CD14-positive monocyte (primary cell): Measurements from ENCODE around the gene CTSV. TPM values are rescaled to one million over a fixed set of nuclear protein-coding genes. Genes with fewer than 3 reads are reported as not detected.
A peak's percentile ranks its signal among the peaks of the same experiment; 100 is the strongest.
"Not testable (repeated sequence)": the region's sequence is repeated elsewhere in the genome, so short reads cannot be mapped to it uniquely, and the experiment has no call there.

Source experiments
- DNase-seq, 3 donors: peaks; one replicate each; pipeline ENCODE4 v3.0.0-alpha.2; 2011 to 2022
- H2AFZ ChIP-seq: 2 replicates; pipeline ENCODE4 v1.6.0; 2012; ENCODE audit warnings: mild to moderate bottlenecking, low read depth, low read length, inconsistent platforms; ENCODE audit not compliant: insufficient read depth, poor library complexity, severe bottlenecking
- H3K27ac ChIP-seq, 2 donors: 1 replicate in 1 of 2; 2 replicates in 1 of 2; pipeline ENCODE4 v1.5.1; 2012 to 2013; ENCODE audit warnings: low read length in 2 of 2, control low read depth in 1 of 2, inconsistent platforms in 1 of 2, low read depth in 1 of 2, mild to moderate bottlenecking in 1 of 2
- H3K27me3 ChIP-seq, 2 donors: one replicate each; pipeline versions ENCODE4 v1.6.0 to v1.6.1; 2011 to 2013; ENCODE audit warnings: low read length in 2 of 2; ENCODE audit not compliant: control insufficient read depth in 2 of 2, insufficient read depth in 2 of 2
- H3K36me3 ChIP-seq, 2 donors: replicated peaks in 1 of 2; 1 replicate in 1 of 2; 2 replicates in 1 of 2; pipeline versions ENCODE4 v1.5.1 to v1.6.1; 2012 to 2013; ENCODE audit warnings: low read length in 2 of 2, control low read depth in 1 of 2, inconsistent platforms in 1 of 2, mild to moderate bottlenecking in 1 of 2; ENCODE audit not compliant: insufficient read depth in 2 of 2, control insufficient read depth in 1 of 2
- H3K4me1 ChIP-seq, 2 donors: 1 replicate in 1 of 2; 2 replicates in 1 of 2; pipeline versions ENCODE4 v1.5.1 to v1.6.1; 2012 to 2013; ENCODE audit warnings: low read length in 2 of 2, control low read depth in 1 of 2, inconsistent platforms in 1 of 2, mild to moderate bottlenecking in 1 of 2, moderate library complexity in 1 of 2; ENCODE audit not compliant: insufficient read depth in 2 of 2, control insufficient read depth in 1 of 2
- H3K4me2 ChIP-seq: replicated peaks from 2 replicates; pipeline ENCODE3; 2012; ENCODE audit warnings: low read length, moderate library complexity, mild to moderate bottlenecking; ENCODE audit not compliant: poor library complexity, severe bottlenecking; ENCODE audit errors: extremely low read depth
- H3K4me3 ChIP-seq, 3 experiments: fragments of 200-600 bp in 1 of 3; sonication (generic) in 1 of 3; replicated peaks in 1 of 3; 1 replicate in 2 of 3; 2 replicates in 1 of 3; pipeline ENCODE4 v1.5.1; 2011 to 2013; ENCODE audit warnings: low read length in 3 of 3, mild to moderate bottlenecking in 3 of 3, control low read depth in 2 of 3, low read depth in 2 of 3, inconsistent platforms in 1 of 3, moderate library complexity in 1 of 3
- H3K79me2 ChIP-seq: 2 replicates; pipeline ENCODE4 v1.6.0; 2012; ENCODE audit warnings: mild to moderate bottlenecking, control low read depth, inconsistent platforms, low read length, moderate library complexity; ENCODE audit not compliant: insufficient read depth
- H3K9ac ChIP-seq: 2 replicates; pipeline ENCODE4 v1.6.0; 2017; ENCODE audit warnings: low read length, mild to moderate bottlenecking; ENCODE audit not compliant: insufficient read depth, poor library complexity, severe bottlenecking
- H3K9me3 ChIP-seq, 2 donors: replicated peaks in 1 of 2; 1 replicate in 1 of 2; 2 replicates in 1 of 2; pipeline versions ENCODE4 v1.5.1 to v1.6.1; 2012 to 2013; ENCODE audit warnings: low read length in 2 of 2, control low read depth in 1 of 2; ENCODE audit not compliant: control insufficient read depth in 1 of 2, insufficient read depth in 1 of 2
- H4K20me1 ChIP-seq: 2 replicates; pipeline ENCODE4 v1.6.0; 2012; ENCODE audit warnings: mild to moderate bottlenecking, low read length, control low read depth, moderate library complexity; ENCODE audit not compliant: insufficient read depth
- H3K27ac Mint-ChIP-seq, 7 donors: one replicate each; pipeline ENCODE4 v1.8.0; 2020; ENCODE audit warnings: mild to moderate bottlenecking in 7 of 7, mixed read lengths in 7 of 7, moderate library complexity in 6 of 7, inconsistent platforms in 2 of 7
- H3K27me3 Mint-ChIP-seq, 3 donors: one replicate each; pipeline ENCODE4 v1.8.0; 2021 to 2022; ENCODE audit warnings: low read depth in 3 of 3, mild to moderate bottlenecking in 3 of 3, mixed read lengths in 3 of 3, moderate library complexity in 3 of 3, inconsistent platforms in 1 of 3
- H3K36me3 Mint-ChIP-seq, 2 donors: one replicate each; pipeline ENCODE4 v1.8.0; 2020; ENCODE audit warnings: mixed read lengths in 2 of 2, inconsistent platforms in 1 of 2, mild to moderate bottlenecking in 1 of 2
- H3K4me1 Mint-ChIP-seq: one replicate; pipeline ENCODE4 v1.8.0; 2020; ENCODE audit warnings: mild to moderate bottlenecking, mixed read lengths
- H3K4me3 Mint-ChIP-seq, 2 donors: one replicate each; pipeline ENCODE4 v1.8.0; 2020; ENCODE audit warnings: mild to moderate bottlenecking in 2 of 2, mixed read lengths in 2 of 2, moderate library complexity in 1 of 2
- H3K9me3 Mint-ChIP-seq, 7 donors: one replicate each; pipeline ENCODE4 v1.8.0; 2020 to 2022; ENCODE audit warnings: mixed read lengths in 7 of 7, mild to moderate bottlenecking in 6 of 7, moderate library complexity in 6 of 7, inconsistent platforms in 2 of 7
- WGBS: methylation state at CpG from one replicate; pipeline ENCODE4 v1.1.5; 2013; ENCODE audit warnings: missing lambda C conversion rate; ENCODE audit not compliant: insufficient coverage; 5-methylcytosine and 5-hydroxymethylcytosine counted together
- intact Hi-C, 2 donors: fragments of 100-400 bp; cut with micrococcal nuclease; formaldehyde crosslinking; loops; one replicate each; pipeline versions ENCODE4 v1.15.0 to v1.15.1; 2023
- polyA plus RNA-seq, 3 donors: library from polyadenylated mRNA; depleted of rRNA in 1 of 3; unstranded in 2 of 3; stranded (reverse) in 1 of 3; fragments of 300-500 nt in 2 of 3; fragments of >200 nt in 1 of 3; fragmentation: Illumina TruSeq in 2 of 3; gene quantifications; 1 replicate in 2 of 3; 2 replicates in 1 of 3; pipeline ENCODE4 v1.2.3, GENCODE V29; 2012 to 2021

CTSV gene
- polyA plus RNA-seq, 3 donors, result 0.04 TPM; not detected in 2

DNA sequence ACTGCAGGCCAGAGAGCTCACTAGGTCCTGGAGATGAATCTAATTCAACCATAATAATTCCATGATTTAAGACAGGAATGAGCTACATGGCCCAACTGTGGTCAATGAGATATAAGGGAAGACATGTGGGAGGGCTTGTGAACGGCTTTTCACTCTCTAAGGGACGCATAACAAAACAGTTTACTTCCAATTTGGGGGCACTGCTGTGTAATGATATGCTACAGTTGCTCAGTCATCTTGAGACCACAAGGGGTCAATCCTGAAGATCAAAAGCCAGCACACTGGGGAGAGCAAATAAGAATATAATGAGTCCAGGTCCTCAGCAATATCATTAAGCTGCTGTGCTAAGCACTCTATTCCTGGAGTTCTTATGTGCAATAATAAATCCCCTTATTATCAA, 46.6 kb downstream of the CTSV start:
- H3K9me3 Mint-ChIP-seq, H3K4me3 ChIP-seq, intact Hi-C loops, H3K4me1 ChIP-seq, H2AFZ ChIP-seq, H3K36me3 Mint-ChIP-seq, H3K9me3 ChIP-seq, H3K4me3 Mint-ChIP-seq, H3K27me3 ChIP-seq, H3K9ac ChIP-seq, H3K4me2 ChIP-seq, H3K36me3 ChIP-seq, H3K27me3 Mint-ChIP-seq, H3K27ac ChIP-seq, DNase-seq: not testable (repeated sequence)
- H3K79me2 ChIP-seq, result peaks cover 68% of the 10 kb centered on the region
- Mint-ChIP-seq H3K4me1 (peaks cover 12% of the 10 kb centered on the region), H3K27ac (peak overlapping the region in 1 of 7 donors; percentile 37)
- peaks cover 48% of the 10 kb centered on the region for H4K20me1 ChIP-seq
- no CpG with 5 or more reads among the region's 2 CpGs for WGBS

GRCh38 chr9:96989747-96990318, 49.1 kb downstream of the CTSV start:
- H3K36me3 Mint-ChIP-seq, H3K4me1 ChIP-seq, H3K36me3 ChIP-seq, H3K4me3 Mint-ChIP-seq, H2AFZ ChIP-seq, H3K9me3 Mint-ChIP-seq, H3K4me1 Mint-ChIP-seq, H3K9ac ChIP-seq, H3K27me3 Mint-ChIP-seq, intact Hi-C loops, H3K27me3 ChIP-seq, H3K27ac ChIP-seq, H3K4me2 ChIP-seq, DNase-seq, H3K4me3 ChIP-seq, H3K9me3 ChIP-seq: not testable (repeated sequence)
- H3K79me2 ChIP-seq, result peaks cover 69% of the 10 kb centered on the region
- peak overlapping the region in 1 of 7 donors; percentile 48 for H3K27ac Mint-ChIP-seq
- no CpG with 5 or more reads among the region's 1 CpG for WGBS
- H4K20me1 ChIP-seq, result peaks cover 48% of the 10 kb centered on the region

DNA sequence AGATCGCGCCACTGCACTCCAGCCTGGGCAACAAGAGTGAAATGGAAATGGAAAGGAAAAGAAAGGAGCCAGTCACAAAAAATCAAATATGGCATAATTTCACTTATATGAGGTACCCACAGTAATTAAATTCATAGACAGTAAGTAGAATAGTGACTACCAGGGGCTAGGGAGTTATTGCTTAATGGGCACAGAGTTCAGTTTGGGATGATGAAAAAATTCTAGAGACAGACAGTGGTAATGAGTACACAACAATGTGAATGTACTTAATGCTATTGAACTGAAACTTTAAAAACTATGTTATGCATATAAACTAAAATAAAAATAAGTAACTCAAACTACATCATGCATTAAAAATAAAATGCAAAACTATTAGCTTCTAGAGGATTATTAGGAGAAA, 54.1 kb downstream of the CTSV start:
- H3K4me1 Mint-ChIP-seq, H3K27me3 Mint-ChIP-seq, H3K9me3 Mint-ChIP-seq, H3K27ac Mint-ChIP-seq, H3K4me3 Mint-ChIP-seq, H3K27ac ChIP-seq, H3K27me3 ChIP-seq, H3K4me3 ChIP-seq, H3K4me2 ChIP-seq, DNase-seq, H2AFZ ChIP-seq, H3K4me1 ChIP-seq, H3K9ac ChIP-seq, H3K36me3 ChIP-seq, intact Hi-C loops, H3K9me3 ChIP-seq: not testable (repeated sequence)
- Histone ChIP-seq H4K20me1 (peaks cover 46% of the 10 kb centered on the region), H3K79me2 (peaks cover 77% of the 10 kb centered on the region)
- H3K36me3 Mint-ChIP-seq, result peaks cover 0 to 12% of the 10 kb centered on the region in 2 donors
- WGBS, result 100% methylated on average over 1 of the region's 2 CpGs

GRCh38 chr9:96984139-96984538, 54.8 kb downstream of the CTSV start:
- not testable (repeated sequence) for H3K9me3 Mint-ChIP-seq, DNase-seq
- H3K79me2 ChIP-seq, result peaks cover 78% of the 10 kb centered on the region

More at GRCh38 chr9:96984139-96984538, 54.8 kb downstream of the CTSV start:
- H3K4me1 Mint-ChIP-seq, H2AFZ ChIP-seq, H3K4me3 Mint-ChIP-seq, H3K9ac ChIP-seq, H3K9me3 ChIP-seq, H3K27me3 ChIP-seq, H3K4me2 ChIP-seq, H3K4me3 ChIP-seq, H3K36me3 ChIP-seq, H3K27ac Mint-ChIP-seq, H3K4me1 ChIP-seq, H3K27ac ChIP-seq, H3K27me3 Mint-ChIP-seq, intact Hi-C loops: not testable (repeated sequence)
- H4K20me1 ChIP-seq, result peaks cover 50% of the 10 kb centered on the region
- peaks cover 0 to 12% of the 10 kb centered on the region in 2 donors for H3K36me3 Mint-ChIP-seq
- WGBS, result no CpG with 5 or more reads among the region's 3 CpGs
